B cell (primary cell): ENCODE measurements around the gene KCNA3. TPM values are rescaled to one million over a fixed set of nuclear protein-coding genes. Genes with fewer than 3 reads are reported as not detected.

ENCODE experiments used
- ATAC-seq: fragments of 200-7000 bp; cut with Tn5 transposase; one replicate; pipeline ENCODE4 v1.10.0; 2021; ENCODE audit warnings: low read depth, mild to moderate bottlenecking, moderate number of reproducible peaks, moderate library complexity
- CTCF ChIA-PET: fragments of 350-600 bp; sonication (Branson Sonifier 250); formaldehyde crosslinking; loops from one replicate; lab custom pipeline; 2021; ENCODE audit warnings: antibody characterized with exemption, inconsistent platforms; lab: Charles Lee
- POLR2A ChIA-PET: fragments of 350-600 bp; sonication (Branson Sonifier 250); formaldehyde crosslinking; loops from one replicate; lab custom pipeline; 2021; ENCODE audit warnings: antibody characterized with exemption; lab: Charles Lee
- DNase-seq: peaks from one replicate; pipeline ENCODE4 v3.0.0; 2013
- H2AFZ ChIP-seq: 2 replicates; pipeline ENCODE4 v1.6.1; 2012; ENCODE audit warnings: mild to moderate bottlenecking, low read depth, low read length; ENCODE audit not compliant: insufficient read depth, poor library complexity, severe bottlenecking
- H3K27ac ChIP-seq, 2 donors: 1 replicate in 1 of 2; 2 replicates in 1 of 2; pipeline ENCODE4 v1.5.1; 2012 to 2013; ENCODE audit warnings: low read length in 2 of 2, mild to moderate bottlenecking in 2 of 2, moderate library complexity in 1 of 2
- H3K27me3 ChIP-seq, 4 experiments: fragments of 200-600 bp in 1 of 4; sonication (generic) in 1 of 4; replicated peaks in 1 of 4; 1 replicate in 2 of 4; 2 replicates in 2 of 4; pipeline versions ENCODE4 v1.6.1 to v1.7.0; 2013 to 2016; ENCODE audit warnings: low read length in 3 of 4, mild to moderate bottlenecking in 2 of 4, mixed read lengths in 1 of 4, moderate library complexity in 1 of 4; ENCODE audit not compliant: insufficient read depth in 4 of 4, control insufficient read depth in 3 of 4; ENCODE audit errors: control extremely low read depth in 1 of 4
- H3K36me3 ChIP-seq, 2 experiments: replicated peaks in 1 of 2; 1 replicate in 1 of 2; 2 replicates in 1 of 2; pipeline versions ENCODE4 v1.6.1 to v1.7.1; 2013; ENCODE audit warnings: low read length in 1 of 2; ENCODE audit not compliant: insufficient read depth in 2 of 2, control insufficient read depth in 1 of 2; ENCODE audit errors: control extremely low read depth in 1 of 2, extremely low read depth in 1 of 2
- H3K4me1 ChIP-seq, 2 donors: fragments of 200-600 bp in 1 of 2; sonication (generic) in 1 of 2; 1 replicate in 1 of 2; 2 replicates in 1 of 2; pipeline versions ENCODE4 v1.5.1 to v1.6.1; 2013 to 2017; ENCODE audit warnings: low read length in 2 of 2; ENCODE audit not compliant: control insufficient read depth in 2 of 2, insufficient read depth in 2 of 2
- H3K4me2 ChIP-seq: replicated peaks from 2 replicates; pipeline ENCODE3; 2012; ENCODE audit warnings: mild to moderate bottlenecking, low read depth, low read length; ENCODE audit not compliant: poor library complexity, severe bottlenecking
- H3K4me3 ChIP-seq, 5 experiments: fragments of 200-600 bp in 1 of 5; sonication (generic) in 1 of 5; 1 replicate in 3 of 5; 2 replicates in 2 of 5; pipeline versions ENCODE4 v1.5.1 to v1.7.0; 2011 to 2016; ENCODE audit warnings: low read length in 4 of 5, mild to moderate bottlenecking in 4 of 5, low read depth in 2 of 5, control low read depth in 1 of 5, moderate library complexity in 1 of 5; ENCODE audit not compliant: insufficient read depth in 1 of 5; ENCODE audit errors: control extremely low read depth in 1 of 5, extremely low read depth in 1 of 5
- H3K79me2 ChIP-seq: fragments of 200-600 bp; sonication (generic); one replicate; pipeline ENCODE4 v1.6.0; 2016; ENCODE audit warnings: low read length; ENCODE audit not compliant: control insufficient read depth, insufficient read depth
- H3K9ac ChIP-seq: fragments of 200-600 bp; sonication (generic); 2 replicates; pipeline ENCODE4 v1.6.1; 2017; ENCODE audit warnings: mild to moderate bottlenecking, low read length, moderate library complexity
- H3K9me3 ChIP-seq, 3 donors: one replicate each; pipeline versions ENCODE4 v1.6.1 to v1.7.1; 2013; ENCODE audit warnings: low read length in 2 of 3; ENCODE audit not compliant: control insufficient read depth in 2 of 3, insufficient read depth in 1 of 3; ENCODE audit errors: control extremely low read depth in 1 of 3
- H4K20me1 ChIP-seq: 2 replicates; pipeline ENCODE4 v1.6.0; 2012; ENCODE audit warnings: mild to moderate bottlenecking, low read length; ENCODE audit not compliant: insufficient read depth, control insufficient read depth, poor library complexity, severe bottlenecking
- H3K27ac Mint-ChIP-seq: one replicate; pipeline ENCODE4 v1.8.0; 2021; ENCODE audit warnings: mixed read lengths
- H3K27me3 Mint-ChIP-seq: one replicate; pipeline ENCODE4 v1.8.0; 2021; ENCODE audit warnings: mixed read lengths
- H3K4me1 Mint-ChIP-seq: one replicate; pipeline ENCODE4 v1.8.0; 2021; ENCODE audit warnings: mixed read lengths
- H3K4me3 Mint-ChIP-seq: one replicate; pipeline ENCODE4 v1.8.0; 2021; ENCODE audit warnings: mixed read lengths
- H3K9me3 Mint-ChIP-seq: one replicate; pipeline ENCODE4 v1.8.0; 2022; ENCODE audit warnings: mixed read lengths; ENCODE audit not compliant: insufficient read depth
- CTCF ChIP-seq: fragments of 200-600 bp; IDR thresholded peaks from one replicate; pipeline ENCODE4 v1.8.0; 2022; ENCODE audit warnings: antibody characterized with exemption, mild to moderate bottlenecking
- EZH2 ChIP-seq: IDR thresholded peaks from 2 replicates; pipeline ENCODE4 v1.6.1; 2012; ENCODE audit warnings: borderline replicate concordance, low read depth, mild to moderate bottlenecking, moderate library complexity, low read length; ENCODE audit not compliant: insufficient read depth, poor library complexity, severe bottlenecking
- WGBS: methylation state at CpG from one replicate; pipeline ENCODE4 v1.1.5; 2013; ENCODE audit warnings: missing lambda C conversion rate; ENCODE audit not compliant: insufficient coverage; 5-methylcytosine and 5-hydroxymethylcytosine counted together
- intact Hi-C: fragments of 100-400 bp; cut with micrococcal nuclease; formaldehyde crosslinking; loops from one replicate; pipeline ENCODE4 v1.10.0; 2022
- polyA plus RNA-seq: library from polyadenylated mRNA; depleted of rRNA; stranded (reverse); fragments of >200 nt; gene quantifications from 2 replicates; pipeline ENCODE4 v1.2.3, GENCODE V29; 2012
- total RNA-seq, 2 donors: library from RNA; stranded (reverse); fragments of 120-200 nt in 1 of 2; gene quantifications; 1 replicate in 1 of 2; 2 replicates in 1 of 2; pipeline versions ENCODE4 v1.2.3 to v1.2.4, GENCODE V29; 2013 to 2022

The KCNA3 gene
- total and polyA plus RNA-seq, 2 donors (not counting 1 experiment from before 2014, with no cell fraction given): 17.5 to 60.0 TPM

DNA sequence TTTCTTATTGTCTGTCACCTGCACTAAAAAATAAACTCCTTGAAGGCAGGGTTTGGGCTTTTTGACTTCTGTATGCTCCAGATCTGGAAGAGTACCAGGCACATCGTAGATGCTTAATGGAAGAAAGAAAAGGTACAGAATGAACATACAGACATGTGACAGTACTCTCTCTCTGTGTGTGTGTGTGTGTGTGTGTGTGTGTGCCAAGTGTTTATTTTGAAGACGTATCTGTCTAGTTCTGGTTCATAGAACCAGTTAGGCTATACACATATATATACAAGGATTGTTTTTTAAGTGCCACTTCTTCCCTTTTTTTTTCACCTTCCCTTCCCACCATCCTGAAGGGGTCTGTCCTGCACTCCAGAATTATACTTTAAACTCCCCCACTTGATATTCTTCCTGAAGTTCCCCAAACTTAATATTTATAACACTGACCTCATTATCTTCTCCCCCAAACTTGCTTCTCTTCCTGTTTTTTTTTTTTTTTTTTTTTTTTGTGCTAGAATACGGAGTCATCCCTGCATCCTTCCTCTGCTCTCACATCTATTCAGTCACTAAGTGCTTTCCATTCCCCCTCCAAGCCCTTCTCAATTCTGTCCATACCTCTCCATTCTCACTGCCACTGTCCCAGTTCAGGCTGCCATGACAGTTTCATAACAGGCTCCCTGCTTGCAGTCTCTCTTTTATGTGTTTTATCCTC, 5.4 kb upstream of the KCNA3 start:
- CTCF ChIA-PET: interaction anchor here (0.7 to 1.5 kb wide), 2 partner anchors 84 to 86 kb away, joined by 4 read pairs; no protein-coding TSS in a partner anchor
- no peak for ATAC-seq

More for the DNA sequence above, 5.4 kb upstream of the KCNA3 start:
- H3K4me2 ChIP-seq: no peak overlapping the region
- intact Hi-C loops: no loop called here
- H3K27ac ChIP-seq: no peak overlapping the region
- H3K79me2 ChIP-seq: no peaks in the 10 kb centered on the region
- H3K9me3 Mint-ChIP-seq: no peaks in the 10 kb centered on the region
- no peak overlapping the region for H3K9ac ChIP-seq
- H4K20me1 ChIP-seq: no peaks in the 10 kb centered on the region
- H2AFZ ChIP-seq: no peak overlapping the region
- H3K27me3 ChIP-seq: no peaks in the 10 kb centered on the region
- H3K4me1 Mint-ChIP-seq: peaks cover 12% of the 10 kb centered on the region
- peaks cover 5 to 12% of the 10 kb centered on the region in 2 donors for H3K4me1 ChIP-seq
- no peaks in the 10 kb centered on the region for H3K36me3 ChIP-seq
- no peak overlapping the region for H3K4me3 Mint-ChIP-seq
- H3K27ac Mint-ChIP-seq: no peak overlapping the region
- TF ChIP-seq EZH2 (no peak), CTCF (no peak)
- DNase-seq: no peak
- no peak overlapping the region for H3K4me3 ChIP-seq
- 100% methylated on average over 1 of the region's 3 CpGs for WGBS
- POLR2A ChIA-PET: no interaction called here
- no peaks in the 10 kb centered on the region for H3K27me3 Mint-ChIP-seq
- no peaks in the 10 kb centered on the region for H3K9me3 ChIP-seq
